HUES48 (cell line): ENCODE results near the gene UTF1.
"Not testable (repeated sequence)": the region's sequence is repeated elsewhere in the genome, so short reads cannot be mapped to it uniquely, and the experiment has no call there.

Source experiments
- H3K27ac ChIP-seq: one replicate; pipeline ENCODE4 v1.7.0; 2013; ENCODE audit warnings: low read depth, low read length, inconsistent platforms
- H3K27me3 ChIP-seq: 2 replicates; pipeline ENCODE4 v1.6.1; 2013; ENCODE audit warnings: mild to moderate bottlenecking, low read length; ENCODE audit not compliant: control insufficient read depth, insufficient read depth
- H3K36me3 ChIP-seq: 2 replicates; pipeline ENCODE4 v1.6.1; 2013; ENCODE audit warnings: low read length; ENCODE audit not compliant: control insufficient read depth, insufficient read depth
- H3K4me1 ChIP-seq: 2 replicates; pipeline ENCODE4 v1.6.1; 2013; ENCODE audit warnings: mild to moderate bottlenecking, low read length; ENCODE audit not compliant: control insufficient read depth, insufficient read depth
- H3K4me3 ChIP-seq: 2 replicates; pipeline ENCODE4 v1.5.1; 2013; ENCODE audit warnings: mild to moderate bottlenecking, low read depth, low read length
- H3K9ac ChIP-seq: 2 replicates; pipeline ENCODE4 v1.6.1; 2013; ENCODE audit warnings: mild to moderate bottlenecking, low read depth, low read length, moderate library complexity
- H3K9me3 ChIP-seq: 2 replicates; pipeline ENCODE4 v1.6.1; 2013; ENCODE audit warnings: low read length; ENCODE audit not compliant: control insufficient read depth, insufficient read depth

Gene UTF1

GRCh38 chr10:133230387-133231195 is 574 bp downstream of the UTF1 start:
- Histone ChIP-seq H3K9ac (no peak overlapping the region), H3K9me3 (no peaks in the 10 kb centered on the region), H3K4me3 (peak overlapping the region; percentile 55; the same call in 1 of the 2 replicates), H3K4me1 (peaks cover 11% of the 10 kb centered on the region; the same call in 1 of the 2 replicates), H3K27me3 (peaks cover 40% of the 10 kb centered on the region), H3K27ac (no peak overlapping the region), H3K36me3 (no peaks in the 10 kb centered on the region)

GRCh38 chr10:133231244-133231945 is 1.4 kb downstream of the UTF1 start:
- no peak overlapping the region for H3K9ac ChIP-seq
- H3K27ac ChIP-seq = no peak overlapping the region
- peak overlapping the region; percentile 1; the same call in 1 of the 2 replicates for H3K4me3 ChIP-seq
- H3K36me3 ChIP-seq = no peaks in the 10 kb centered on the region
- H3K27me3 ChIP-seq = peaks cover 48% of the 10 kb centered on the region
- peaks cover 8% of the 10 kb centered on the region; the same call in 1 of the 2 replicates for H3K4me1 ChIP-seq
- no peaks in the 10 kb centered on the region for H3K9me3 ChIP-seq

- H3K9ac ChIP-seq = no peak overlapping the region
- peak overlapping the region; percentile 1; the same call in 1 of the 2 replicates for H3K4me3 ChIP-seq
- H3K4me1 ChIP-seq = peaks cover 8% of the 10 kb centered on the region; the same call in 1 of the 2 replicates
- H3K27me3 ChIP-seq = peaks cover 55% of the 10 kb centered on the region
- no peaks in the 10 kb centered on the region for H3K9me3 ChIP-seq
- peak overlapping the region; percentile 49 for H3K27ac ChIP-seq
- H3K36me3 ChIP-seq = no peaks in the 10 kb centered on the region
These were observed 2.0 kb downstream of the UTF1 start for GRCh38 chr10:133231946-133232574.

GRCh38 chr10:133234796-133235195 is 4.8 kb downstream of the UTF1 start:
- peaks cover 64% of the 10 kb centered on the region for H3K27me3 ChIP-seq
- H3K9me3 ChIP-seq, H3K27ac ChIP-seq, H3K36me3 ChIP-seq, H3K4me3 ChIP-seq, H3K9ac ChIP-seq: not testable (repeated sequence)
- H3K4me1 ChIP-seq = peaks cover 17% of the 10 kb centered on the region

GRCh38 chr10:133235265-133235855 is 5.3 kb downstream of the UTF1 start:
- no peak overlapping the region for H3K27ac ChIP-seq
- peak overlapping the region; percentile 5; the same call in 1 of the 2 replicates for H3K4me3 ChIP-seq
- peaks cover 17% of the 10 kb centered on the region for H3K4me1 ChIP-seq
- no peak overlapping the region for H3K9ac ChIP-seq
- no peaks in the 10 kb centered on the region for H3K36me3 ChIP-seq
- peaks cover 62% of the 10 kb centered on the region for H3K27me3 ChIP-seq
- no peaks in the 10 kb centered on the region for H3K9me3 ChIP-seq

GRCh38 chr10:133235932-133236331 is 5.9 kb downstream of the UTF1 start:
- Histone ChIP-seq H3K27me3 (peaks cover 58% of the 10 kb centered on the region), H3K36me3 (no peaks in the 10 kb centered on the region), H3K4me1 (peaks cover 17% of the 10 kb centered on the region), H3K4me3 (peak overlapping the region; percentile 60; the same call in 1 of the 2 replicates), H3K9ac (no peak overlapping the region), H3K9me3 (no peaks in the 10 kb centered on the region), H3K27ac (no peak overlapping the region)

GRCh38 chr10:133236401-133237240 is 6.6 kb downstream of the UTF1 start:
- Histone ChIP-seq H3K9ac (no peak overlapping the region), H3K4me1 (peaks cover 17% of the 10 kb centered on the region), H3K9me3 (no peaks in the 10 kb centered on the region), H3K4me3 (peak overlapping the region; percentile 60), H3K27ac (no peak overlapping the region), H3K36me3 (no peaks in the 10 kb centered on the region), H3K27me3 (peaks cover 51% of the 10 kb centered on the region)

GRCh38 chr10:133237241-133237587 is 7.2 kb downstream of the UTF1 start:
- peaks cover 48% of the 10 kb centered on the region for H3K27me3 ChIP-seq
- H3K36me3 ChIP-seq = no peaks in the 10 kb centered on the region
- H3K27ac ChIP-seq = no peak overlapping the region
- H3K4me3 ChIP-seq = peak overlapping the region; percentile 60
- H3K4me1 ChIP-seq = peaks cover 11% of the 10 kb centered on the region
- no peak overlapping the region for H3K9ac ChIP-seq
- H3K9me3 ChIP-seq = no peaks in the 10 kb centered on the region

- no peaks in the 10 kb centered on the region for H3K9me3 ChIP-seq
- H3K4me1 ChIP-seq = peaks cover 9% of the 10 kb centered on the region
- no peaks in the 10 kb centered on the region for H3K36me3 ChIP-seq
- peak within 1 kb of the TSS; percentile 60 for H3K4me3 ChIP-seq
- H3K9ac ChIP-seq = no peak within 1 kb of the TSS
- H3K27ac ChIP-seq = peak within 1 kb of the TSS; percentile 51
- peaks cover 48% of the 10 kb centered on the region for H3K27me3 ChIP-seq
These were observed 7.8 kb downstream of the UTF1 start, which contains the start of gene VENTX for GRCh38 chr10:133237588-133238465. Gene VENTX, plus strand, starts transcription at chr10:133237855. Its CDS starts 60 bp downstream, at chr10:133237915.
